NT2/D1 (cell line): ENCODE measurements around the gene ZNF460.
"Not testable (repeated sequence)": the region's sequence is repeated elsewhere in the genome, so short reads cannot be mapped to it uniquely, and the experiment has no call there.

Source experiments
- DNase-seq: peaks from one replicate; pipeline ENCODE4 v3.0.0-alpha.2; 2011; ENCODE audit warnings: low read depth, low spot score
- H3K27me3 ChIP-seq: 2 replicates; pipeline ENCODE4 v1.6.0; 2011; ENCODE audit warnings: mild to moderate bottlenecking; ENCODE audit not compliant: insufficient read length, insufficient read depth
- H3K36me3 ChIP-seq: 2 replicates; pipeline ENCODE4 v1.6.1; 2011; ENCODE audit warnings: mild to moderate bottlenecking, low read length, mixed read lengths; ENCODE audit not compliant: insufficient read depth, insufficient read length
- H3K4me1 ChIP-seq: 2 replicates; pipeline ENCODE4 v1.5.1; 2011; ENCODE audit not compliant: insufficient read depth, insufficient read length
- H3K4me3 ChIP-seq: 2 replicates; pipeline ENCODE4 v1.5.1; 2011; ENCODE audit warnings: low read depth; ENCODE audit not compliant: insufficient read length
- H3K9ac ChIP-seq: 2 replicates; pipeline ENCODE4 v1.6.0; 2011; ENCODE audit warnings: low read depth; ENCODE audit not compliant: insufficient read length
- H3K9me3 ChIP-seq: 2 replicates; pipeline ENCODE4 v1.5.1; 2011; ENCODE audit warnings: mild to moderate bottlenecking, low read length; ENCODE audit not compliant: insufficient read depth
- SUZ12 ChIP-seq: IDR thresholded peaks from 2 replicates; pipeline ENCODE4 v1.6.1; 2011; ENCODE audit not compliant: insufficient read length, insufficient read depth; ENCODE audit errors: extremely low read depth
- YY1 ChIP-seq: IDR thresholded peaks from 2 replicates; pipeline ENCODE4 v1.6.1; 2011; ENCODE audit not compliant: insufficient read length, insufficient read depth
- ZNF274 ChIP-seq: IDR thresholded peaks from 2 replicates; pipeline ENCODE4 v1.6.1; 2011; ENCODE audit warnings: mild to moderate bottlenecking, low read depth, low read length

ZNF460 gene

DNA sequence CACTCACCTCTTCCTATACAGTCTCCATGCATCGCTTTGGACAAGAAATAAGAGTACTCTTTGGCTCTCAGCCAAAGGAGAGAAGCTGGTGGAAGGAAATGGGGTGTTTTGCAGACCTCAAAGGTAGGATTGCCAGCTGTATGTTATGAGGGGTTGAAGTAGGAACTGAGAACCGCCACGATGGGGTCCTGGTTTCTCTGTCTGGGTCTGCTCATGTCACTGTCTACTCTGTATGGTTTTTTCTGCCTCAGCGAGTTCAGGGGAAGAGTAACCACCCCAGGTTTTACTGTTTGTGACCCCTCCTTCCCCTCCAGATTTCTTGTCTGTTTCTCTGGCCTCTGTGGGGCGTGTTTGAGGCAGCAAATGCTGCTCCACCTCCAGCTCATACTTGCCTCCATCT is 35.8 kb upstream of the ZNF460 start:
- TF ChIP-seq YY1 (no peak), SUZ12 (no peak), ZNF274 (no peak)
- H3K27me3 ChIP-seq: no peaks in the 10 kb centered on the region

DNA sequence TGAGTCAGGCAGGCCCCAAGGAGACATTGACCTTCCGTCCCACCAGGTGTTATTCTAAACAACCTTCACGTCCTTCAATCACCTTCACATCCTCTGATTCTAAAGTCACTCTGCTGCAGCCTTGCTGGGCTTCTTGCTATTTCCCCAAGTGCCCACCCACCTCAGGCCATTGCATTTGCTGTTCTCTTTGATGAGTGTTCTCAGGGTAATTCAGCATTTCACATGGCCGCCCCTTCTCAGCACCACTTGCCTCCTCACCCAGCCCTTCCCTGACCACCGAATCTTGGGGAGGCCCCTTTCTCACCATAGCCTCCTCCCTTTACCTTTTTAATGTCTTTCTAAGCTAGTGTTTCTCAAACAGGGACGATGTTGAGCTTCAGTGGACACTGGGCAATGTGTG is 35.2 kb upstream of the ZNF460 start:
- no peak for DNase-seq
- TF ChIP-seq ZNF274 (no peak), YY1 (no peak), SUZ12 (no peak)
- peaks cover 46% of the 10 kb centered on the region for H3K36me3 ChIP-seq

More for the DNA sequence above, 35.8 kb upstream of the ZNF460 start:
- DNase-seq: no peak
- no peaks in the 10 kb centered on the region for H3K9me3 ChIP-seq
- H3K36me3 ChIP-seq: peaks cover 46% of the 10 kb centered on the region
- H3K4me1 ChIP-seq: no peaks in the 10 kb centered on the region
- no peak overlapping the region for H3K4me3 ChIP-seq
- H3K9ac ChIP-seq: no peak overlapping the region

DNA sequence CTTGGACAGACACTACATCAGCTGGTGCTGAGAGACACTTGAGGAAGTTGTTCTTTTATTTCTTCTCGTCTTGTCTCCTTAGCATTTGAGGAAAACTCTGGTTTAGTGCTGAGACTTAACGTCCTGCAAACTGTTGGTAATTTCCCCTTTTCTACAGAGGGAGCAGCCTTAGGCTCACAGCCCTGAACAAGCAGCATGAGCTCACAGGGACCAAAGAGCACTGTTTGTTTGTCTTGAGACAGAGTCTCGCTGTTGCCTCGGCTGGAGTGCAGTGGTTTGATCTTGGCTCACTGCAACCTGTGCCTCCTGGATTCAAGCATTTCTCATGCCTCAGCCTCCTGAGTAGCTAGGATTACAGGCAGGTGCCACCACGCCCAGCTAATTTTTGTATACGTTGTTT is 34.3 kb upstream of the ZNF460 start:
- TF ChIP-seq YY1: no peak
- no peak for TF ChIP-seq ZNF274
- TF ChIP-seq SUZ12: no peak
- no peak for DNase-seq
- H3K4me3 ChIP-seq: no peak overlapping the region
- no peak overlapping the region for H3K9ac ChIP-seq
- peaks cover 52% of the 10 kb centered on the region for H3K36me3 ChIP-seq
- H3K9me3 ChIP-seq: no peaks in the 10 kb centered on the region
- no peaks in the 10 kb centered on the region for H3K4me1 ChIP-seq
- no peaks in the 10 kb centered on the region for H3K27me3 ChIP-seq

More for the DNA sequence above, 35.2 kb upstream of the ZNF460 start:
- no peak overlapping the region for H3K4me3 ChIP-seq
- H3K4me1 ChIP-seq: no peaks in the 10 kb centered on the region
- H3K9ac ChIP-seq: no peak overlapping the region
- H3K9me3 ChIP-seq: no peaks in the 10 kb centered on the region
- H3K27me3 ChIP-seq: no peaks in the 10 kb centered on the region

- Histone ChIP-seq H3K9ac (no peak overlapping the region), H3K9me3 (no peaks in the 10 kb centered on the region), H3K4me3 (no peak overlapping the region), H3K27me3 (no peaks in the 10 kb centered on the region), H3K4me1 (no peaks in the 10 kb centered on the region), H3K36me3 (peaks cover 60% of the 10 kb centered on the region)
- no peak for DNase-seq
- no peak for TF ChIP-seq YY1
Observed at GRCh38 chr19:57248646-57249045, 31.6 kb upstream of the ZNF460 start.

DNA sequence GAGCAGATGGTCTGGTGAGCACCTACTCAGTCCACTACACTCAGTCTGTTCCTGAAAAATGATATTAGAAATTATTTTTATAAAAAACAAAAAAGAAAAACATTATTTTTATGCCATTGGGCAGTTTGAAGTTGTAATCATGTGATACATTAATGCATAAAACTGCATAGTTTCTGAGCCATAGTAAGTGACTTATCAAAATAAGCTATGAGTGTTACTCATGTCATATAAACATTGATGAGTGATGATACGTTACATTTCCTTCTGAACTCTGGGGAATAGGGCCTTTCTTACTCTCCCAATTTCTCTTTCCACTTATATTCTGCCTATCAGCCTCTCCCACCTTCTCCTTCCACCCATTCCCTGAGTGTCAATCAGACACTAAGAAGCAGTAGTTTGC is 31.0 kb upstream of the ZNF460 start:
- DNase-seq: no peak
- H3K9ac ChIP-seq: no peak overlapping the region
- no peak overlapping the region for H3K4me3 ChIP-seq
- TF ChIP-seq ZNF274 (no peak), SUZ12 (no peak), YY1 (no peak)
- H3K27me3 ChIP-seq: no peaks in the 10 kb centered on the region
- no peaks in the 10 kb centered on the region for H3K9me3 ChIP-seq
- H3K36me3 ChIP-seq: peaks cover 64% of the 10 kb centered on the region
- no peaks in the 10 kb centered on the region for H3K4me1 ChIP-seq

DNA sequence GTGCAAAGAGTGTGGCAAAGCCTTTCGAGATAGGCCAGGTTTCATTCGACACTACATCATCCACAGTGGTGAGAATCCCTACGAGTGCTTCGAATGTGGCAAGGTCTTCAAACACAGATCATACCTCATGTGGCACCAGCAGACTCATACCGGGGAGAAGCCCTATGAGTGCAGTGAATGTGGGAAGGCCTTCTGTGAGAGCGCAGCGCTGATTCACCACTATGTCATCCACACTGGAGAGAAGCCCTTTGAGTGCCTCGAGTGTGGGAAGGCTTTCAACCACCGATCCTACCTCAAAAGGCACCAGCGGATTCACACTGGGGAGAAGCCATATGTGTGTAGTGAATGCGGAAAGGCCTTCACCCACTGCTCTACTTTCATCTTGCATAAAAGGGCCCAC is 26.5 kb upstream of the ZNF460 start:
- not testable (repeated sequence) for H3K9me3 ChIP-seq, H3K4me3 ChIP-seq, DNase-seq, H3K9ac ChIP-seq, H3K4me1 ChIP-seq, H3K27me3 ChIP-seq
- peaks cover 47% of the 10 kb centered on the region for H3K36me3 ChIP-seq

- no peaks in the 10 kb centered on the region for H3K4me1 ChIP-seq
- no peak for TF ChIP-seq SUZ12
- TF ChIP-seq ZNF274: no peak
- no peak for TF ChIP-seq YY1
Observed at GRCh38 chr19:57262044-57262443, 18.2 kb upstream of the ZNF460 start.

GRCh38 chr19:57263244-57263741 is 17.0 kb upstream of the ZNF460 start:
- H3K36me3 ChIP-seq: no peaks in the 10 kb centered on the region

More at GRCh38 chr19:57262044-57262443, 18.2 kb upstream of the ZNF460 start:
- no peak for DNase-seq
- H3K4me3 ChIP-seq: no peak overlapping the region
- H3K9me3 ChIP-seq: no peaks in the 10 kb centered on the region
- H3K36me3 ChIP-seq: no peaks in the 10 kb centered on the region
- no peak overlapping the region for H3K9ac ChIP-seq
- H3K27me3 ChIP-seq: no peaks in the 10 kb centered on the region

More at GRCh38 chr19:57263244-57263741, 17.0 kb upstream of the ZNF460 start:
- no peak overlapping the region for H3K4me3 ChIP-seq
- H3K9ac ChIP-seq: no peak overlapping the region
- H3K27me3 ChIP-seq: no peaks in the 10 kb centered on the region
- DNase-seq: no peak
- no peaks in the 10 kb centered on the region for H3K4me1 ChIP-seq
- TF ChIP-seq SUZ12 (no peak), ZNF274 (no peak), YY1 (no peak)
- H3K9me3 ChIP-seq: no peaks in the 10 kb centered on the region
